ENCODE data around the gene FBRSL1. TPM values are rescaled to one million over a fixed set of nuclear protein-coding genes. Genes with fewer than 3 reads are reported as not detected.

The FBRSL1 gene
- polyA plus RNA-seq, 1 of the 3 experiments (the other 2 are of a cell fraction) = 5.5 TPM

DNA sequence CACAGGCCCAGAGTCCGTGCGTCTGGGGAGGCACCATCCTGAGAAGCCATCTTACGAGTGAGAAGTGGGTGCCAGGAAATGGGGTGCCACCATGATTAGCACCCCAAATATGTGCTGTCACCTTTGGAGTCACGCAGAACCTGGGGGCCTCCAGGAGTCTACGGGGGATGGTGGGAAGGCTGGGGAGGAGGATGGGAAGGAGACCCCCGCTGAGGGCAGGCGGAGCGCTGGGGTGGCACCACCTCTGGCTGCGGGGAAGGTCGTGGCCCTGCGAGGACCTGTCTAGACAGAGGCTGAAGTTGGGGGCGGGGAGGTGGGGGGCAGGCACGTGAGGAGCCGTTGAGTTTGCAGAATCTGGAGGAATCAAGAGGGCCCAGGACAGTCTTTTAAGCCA lies 42.6 kb upstream of the FBRSL1 start (continued):
- TF ChIP-seq, protein P1, sequence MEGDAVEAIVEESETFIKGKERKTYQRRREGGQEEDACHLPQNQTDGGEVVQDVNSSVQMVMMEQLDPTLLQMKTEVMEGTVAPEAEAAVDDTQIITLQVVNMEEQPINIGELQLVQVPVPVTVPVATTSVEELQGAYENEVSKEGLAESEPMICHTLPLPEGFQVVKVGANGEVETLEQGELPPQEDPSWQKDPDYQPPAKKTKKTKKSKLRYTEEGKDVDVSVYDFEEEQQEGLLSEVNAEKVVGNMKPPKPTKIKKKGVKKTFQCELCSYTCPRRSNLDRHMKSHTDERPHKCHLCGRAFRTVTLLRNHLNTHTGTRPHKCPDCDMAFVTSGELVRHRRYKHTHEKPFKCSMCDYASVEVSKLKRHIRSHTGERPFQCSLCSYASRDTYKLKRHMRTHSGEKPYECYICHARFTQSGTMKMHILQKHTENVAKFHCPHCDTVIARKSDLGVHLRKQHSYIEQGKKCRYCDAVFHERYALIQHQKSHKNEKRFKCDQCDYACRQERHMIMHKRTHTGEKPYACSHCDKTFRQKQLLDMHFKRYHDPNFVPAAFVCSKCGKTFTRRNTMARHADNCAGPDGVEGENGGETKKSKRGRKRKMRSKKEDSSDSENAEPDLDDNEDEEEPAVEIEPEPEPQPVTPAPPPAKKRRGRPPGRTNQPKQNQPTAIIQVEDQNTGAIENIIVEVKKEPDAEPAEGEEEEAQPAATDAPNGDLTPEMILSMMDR (IDR thresholded peaks at IDR 0.05) = no peak

DNA sequence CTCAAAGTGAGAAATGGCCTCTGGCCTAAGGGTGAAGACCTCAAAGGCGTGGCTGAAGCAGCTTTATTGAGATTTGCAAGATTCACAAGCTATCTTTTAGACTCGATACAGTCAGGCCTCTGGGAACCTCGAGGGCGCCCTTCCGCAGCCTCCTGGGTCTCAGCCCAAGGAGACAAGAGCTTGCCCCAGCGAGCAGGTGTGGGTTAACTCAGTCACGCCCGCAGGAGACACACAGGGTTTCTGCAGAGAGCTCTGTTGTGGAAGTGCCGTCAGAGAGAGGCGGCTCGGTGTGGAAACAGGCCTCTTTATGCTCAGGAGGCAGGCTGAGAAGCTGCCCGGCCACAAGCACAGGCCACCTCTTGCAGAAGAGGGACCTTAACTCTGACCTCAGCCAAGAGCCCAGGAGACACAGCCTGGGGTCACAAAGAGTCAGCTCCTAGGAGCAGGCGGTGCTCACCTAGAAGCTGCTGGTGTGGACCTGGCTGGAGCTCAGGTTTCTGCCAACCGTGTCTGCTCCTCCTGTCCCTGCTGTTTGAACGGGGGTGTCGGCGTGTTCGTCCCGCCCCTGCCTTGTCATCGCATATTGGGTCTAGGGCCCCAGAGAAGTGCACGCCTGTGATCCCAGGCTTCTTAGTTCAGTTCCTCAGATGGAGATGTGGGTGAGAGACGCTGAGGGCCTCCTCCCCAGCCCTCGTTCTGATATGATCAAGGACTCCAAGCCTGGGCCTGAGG lies 42.1 kb upstream of the FBRSL1 start:
- Histone ChIP-seq H3K9me2 (no peaks in the 10 kb centered on the region), H3K4me3 (ENCODE audit: low read depth in 2 of 2, low read length in 1 of 2) (no peak overlapping the region), H3K4me2 (no peak overlapping the region), H3F3A (replicated peaks; ENCODE audit: insufficient read depth) (no peaks in the 10 kb centered on the region), H3K9ac (no peak overlapping the region), H2AFZ (ENCODE audit: low read depth) (no peak overlapping the region), H3K27ac (ENCODE audit: low read depth in 2 of 2, low read length in 1 of 2) (no peak overlapping the region), H3K27me3 (ENCODE audit: insufficient read depth) (peaks cover 11% of the 10 kb centered on the region; the same call in 1 of the 2 replicates), H3K36me3 (replicated peaks in 1 of 2; ENCODE audit: control insufficient read depth in 1 of 2, insufficient read depth in 2 of 2, low read length in 1 of 2) (no peaks in the 10 kb centered on the region), H3K4me1 (ENCODE audit: control insufficient read depth in 1 of 2, insufficient read depth in 2 of 2, low read depth in 1 of 2, low read length in 1 of 2) (no peaks in the 10 kb centered on the region), H3K9me3 (no peaks in the 10 kb centered on the region), H4K20me1 (ENCODE audit: insufficient read depth) (no peaks in the 10 kb centered on the region), H3K79me2 (ENCODE audit: insufficient read depth) (no peaks in the 10 kb centered on the region)
- 75% methylated on average over 16 of the region's 23 CpGs for WGBS (ENCODE audit: low lambda C conversion rate)
- ChIA-PET CTCF (interaction anchor here (0.8 to 2.6 kb wide), 2 partner anchors 33 to 294 kb away, joined by 3 to 14 read pairs; no protein-coding TSS in a partner anchor), POLR2A (no interaction called here)
- no peak for TF ChIP-seq RCOR1 (IDR thresholded peaks at IDR 0.05; ENCODE audit: low read length)
- TF ChIP-seq, protein P2, sequence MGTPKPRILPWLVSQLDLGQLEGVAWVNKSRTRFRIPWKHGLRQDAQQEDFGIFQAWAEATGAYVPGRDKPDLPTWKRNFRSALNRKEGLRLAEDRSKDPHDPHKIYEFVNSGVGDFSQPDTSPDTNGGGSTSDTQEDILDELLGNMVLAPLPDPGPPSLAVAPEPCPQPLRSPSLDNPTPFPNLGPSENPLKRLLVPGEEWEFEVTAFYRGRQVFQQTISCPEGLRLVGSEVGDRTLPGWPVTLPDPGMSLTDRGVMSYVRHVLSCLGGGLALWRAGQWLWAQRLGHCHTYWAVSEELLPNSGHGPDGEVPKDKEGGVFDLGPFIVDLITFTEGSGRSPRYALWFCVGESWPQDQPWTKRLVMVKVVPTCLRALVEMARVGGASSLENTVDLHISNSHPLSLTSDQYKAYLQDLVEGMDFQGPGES (IDR thresholded peaks at IDR 0.05; ENCODE audit: low read depth, low read length) = no peak
- TF ChIP-seq, protein P3, sequence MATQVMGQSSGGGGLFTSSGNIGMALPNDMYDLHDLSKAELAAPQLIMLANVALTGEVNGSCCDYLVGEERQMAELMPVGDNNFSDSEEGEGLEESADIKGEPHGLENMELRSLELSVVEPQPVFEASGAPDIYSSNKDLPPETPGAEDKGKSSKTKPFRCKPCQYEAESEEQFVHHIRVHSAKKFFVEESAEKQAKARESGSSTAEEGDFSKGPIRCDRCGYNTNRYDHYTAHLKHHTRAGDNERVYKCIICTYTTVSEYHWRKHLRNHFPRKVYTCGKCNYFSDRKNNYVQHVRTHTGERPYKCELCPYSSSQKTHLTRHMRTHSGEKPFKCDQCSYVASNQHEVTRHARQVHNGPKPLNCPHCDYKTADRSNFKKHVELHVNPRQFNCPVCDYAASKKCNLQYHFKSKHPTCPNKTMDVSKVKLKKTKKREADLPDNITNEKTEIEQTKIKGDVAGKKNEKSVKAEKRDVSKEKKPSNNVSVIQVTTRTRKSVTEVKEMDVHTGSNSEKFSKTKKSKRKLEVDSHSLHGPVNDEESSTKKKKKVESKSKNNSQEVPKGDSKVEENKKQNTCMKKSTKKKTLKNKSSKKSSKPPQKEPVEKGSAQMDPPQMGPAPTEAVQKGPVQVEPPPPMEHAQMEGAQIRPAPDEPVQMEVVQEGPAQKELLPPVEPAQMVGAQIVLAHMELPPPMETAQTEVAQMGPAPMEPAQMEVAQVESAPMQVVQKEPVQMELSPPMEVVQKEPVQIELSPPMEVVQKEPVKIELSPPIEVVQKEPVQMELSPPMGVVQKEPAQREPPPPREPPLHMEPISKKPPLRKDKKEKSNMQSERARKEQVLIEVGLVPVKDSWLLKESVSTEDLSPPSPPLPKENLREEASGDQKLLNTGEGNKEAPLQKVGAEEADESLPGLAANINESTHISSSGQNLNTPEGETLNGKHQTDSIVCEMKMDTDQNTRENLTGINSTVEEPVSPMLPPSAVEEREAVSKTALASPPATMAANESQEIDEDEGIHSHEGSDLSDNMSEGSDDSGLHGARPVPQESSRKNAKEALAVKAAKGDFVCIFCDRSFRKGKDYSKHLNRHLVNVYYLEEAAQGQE (IDR thresholded peaks at IDR 0.05; ENCODE audit: low read depth, low read length) = no peak
- no peak for TF ChIP-seq FOXM1 (IDR thresholded peaks at IDR 0.05; ENCODE audit: low read depth)
- TF ChIP-seq TEAD4 (IDR thresholded peaks at IDR 0.05; ENCODE audit: borderline replicate concordance, insufficient read depth) = no peak
- DNase-seq = no peak

Data from SK-N-SH (cell line).